ENCODE results near the gene EHD1.

EHD1 gene

DNA sequence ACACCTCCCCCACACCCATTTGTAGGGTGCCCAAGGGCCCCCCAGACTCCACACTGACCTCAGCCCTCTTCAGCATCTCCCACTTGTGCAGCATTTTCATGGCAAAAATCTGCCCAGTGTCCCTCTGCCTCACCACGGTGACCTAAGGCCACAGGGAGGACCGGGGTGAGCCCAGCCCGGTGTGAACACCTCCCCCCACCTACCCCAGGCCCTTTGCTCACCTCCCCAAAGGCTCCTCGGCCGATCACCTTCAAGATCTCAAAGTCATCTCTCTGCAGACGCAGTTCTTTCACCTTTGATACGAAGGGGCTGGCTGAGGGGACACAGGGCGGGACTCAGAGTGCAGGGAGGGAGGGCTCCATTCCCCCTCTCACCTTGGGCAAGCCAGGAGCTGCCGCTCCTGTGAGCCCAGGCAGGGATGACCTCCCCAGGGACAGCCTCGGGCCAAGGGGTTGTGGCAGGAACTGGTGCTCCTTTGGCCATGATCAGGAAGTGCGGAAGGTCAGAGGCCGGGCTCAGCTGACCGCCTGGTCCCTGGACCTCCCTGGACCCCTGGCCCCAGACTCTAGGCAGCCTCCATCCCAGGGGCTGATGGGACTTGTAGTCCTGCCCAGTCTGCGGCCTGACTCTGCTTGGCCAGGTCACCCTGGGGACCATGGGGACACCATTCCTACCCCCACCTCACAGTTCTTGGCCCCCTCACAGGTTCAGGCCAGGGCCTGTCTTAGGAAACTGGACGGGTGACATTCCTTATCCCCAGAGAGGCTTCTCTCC, 36.6 kb downstream of the EHD1 start:
- no peak for DNase-seq

DNA sequence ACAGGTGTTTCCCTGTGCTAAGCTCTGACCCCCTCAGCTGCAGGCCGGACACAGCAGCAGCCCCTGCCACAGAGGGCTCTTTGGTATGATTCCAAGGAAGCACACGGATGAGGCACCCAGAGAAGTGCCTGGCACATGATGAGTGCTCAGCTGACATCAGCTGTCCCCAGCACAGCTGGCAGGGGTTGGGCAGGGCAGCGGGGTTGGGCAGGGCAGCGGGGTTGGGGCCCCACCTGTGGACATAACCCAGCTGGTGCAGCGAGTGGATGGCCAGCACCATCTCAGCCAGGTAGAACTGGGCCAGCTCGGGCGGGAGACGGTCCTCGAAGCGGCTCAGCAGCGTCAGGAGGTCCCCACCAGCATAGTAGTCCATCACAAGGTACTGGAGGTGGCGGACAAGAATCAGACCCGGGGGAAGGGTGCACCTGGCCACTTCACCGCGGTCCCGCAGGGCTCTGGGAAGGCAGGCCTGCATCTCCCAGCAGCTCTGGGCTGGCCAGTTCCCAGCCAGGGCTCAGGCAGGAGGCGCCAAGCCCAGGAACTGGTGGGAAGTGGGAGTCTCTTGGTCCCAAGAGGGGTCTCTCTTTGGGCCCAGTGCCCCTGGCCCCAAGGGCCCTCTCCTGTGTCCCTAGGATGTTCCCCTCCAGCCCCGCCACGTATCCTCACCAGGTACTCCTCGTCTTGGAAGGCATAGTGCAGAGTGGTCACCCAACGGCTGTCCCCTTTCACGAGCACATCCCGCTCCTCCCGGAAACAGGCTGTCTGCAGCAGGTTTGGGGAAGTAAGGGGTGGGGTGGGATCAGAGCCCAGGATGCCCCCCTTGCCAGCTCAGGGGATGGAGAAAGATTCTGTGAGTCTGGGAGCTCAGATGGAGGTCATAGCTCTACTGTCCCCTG, 38.3 kb downstream of the EHD1 start:
- DNase-seq = no peak

DNA sequence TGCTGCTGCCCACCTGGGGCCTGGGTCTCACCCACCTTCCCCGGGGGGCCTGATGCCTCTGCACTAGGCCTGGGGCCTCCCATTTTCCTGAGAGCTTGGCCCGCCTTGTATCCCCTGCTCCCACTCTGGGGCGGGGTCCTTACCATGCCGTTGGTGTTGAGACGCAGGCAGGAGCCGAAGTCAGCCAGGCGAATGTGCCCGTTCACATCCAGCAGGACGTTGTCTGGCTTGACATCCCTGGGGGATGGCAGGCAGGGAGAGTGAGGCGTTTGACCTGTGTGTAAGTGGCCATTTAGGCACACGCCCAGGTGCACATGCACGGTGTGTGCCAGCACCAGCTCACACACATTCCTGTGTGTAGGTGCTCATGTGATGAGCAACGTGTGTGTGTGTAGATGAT, 39.1 kb downstream of the EHD1 start:
- no peak for DNase-seq

DNA sequence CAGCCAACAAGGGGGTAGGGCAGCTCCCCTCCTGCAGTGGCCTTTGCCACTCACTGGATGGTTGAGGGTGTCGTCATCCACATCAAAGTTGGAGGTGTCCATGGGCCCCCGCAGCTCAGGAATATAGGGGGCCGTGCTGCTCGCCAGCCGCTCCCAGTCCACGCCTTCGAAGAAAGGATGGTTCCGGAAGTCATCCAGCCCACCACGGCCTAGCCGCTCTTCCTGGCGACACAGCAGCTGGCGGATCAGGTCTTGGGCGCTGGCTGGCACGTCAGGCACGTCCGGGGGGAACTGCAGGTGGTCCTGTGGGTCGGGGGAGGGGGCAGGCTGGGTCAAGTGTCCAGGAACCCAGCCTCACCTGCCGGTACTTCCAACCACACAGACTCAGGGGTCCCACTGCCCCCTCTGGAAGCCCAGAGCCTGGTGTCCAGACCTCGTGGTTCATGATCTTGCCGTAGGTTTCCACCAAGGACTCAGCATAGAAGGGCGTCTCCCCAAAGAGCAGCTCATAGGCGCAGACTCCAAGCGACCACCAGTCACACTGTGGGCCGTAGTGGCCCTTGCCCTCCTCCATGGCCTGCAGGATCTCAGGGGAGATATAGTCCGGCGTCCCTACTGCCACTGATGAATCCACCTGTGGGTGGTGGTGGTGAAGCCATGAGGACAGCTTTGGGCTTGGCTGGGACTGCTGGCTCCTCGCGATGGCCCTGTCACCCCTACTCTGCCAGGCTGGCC, 39.7 kb downstream of the EHD1 start:
- no peak for DNase-seq

DNA sequence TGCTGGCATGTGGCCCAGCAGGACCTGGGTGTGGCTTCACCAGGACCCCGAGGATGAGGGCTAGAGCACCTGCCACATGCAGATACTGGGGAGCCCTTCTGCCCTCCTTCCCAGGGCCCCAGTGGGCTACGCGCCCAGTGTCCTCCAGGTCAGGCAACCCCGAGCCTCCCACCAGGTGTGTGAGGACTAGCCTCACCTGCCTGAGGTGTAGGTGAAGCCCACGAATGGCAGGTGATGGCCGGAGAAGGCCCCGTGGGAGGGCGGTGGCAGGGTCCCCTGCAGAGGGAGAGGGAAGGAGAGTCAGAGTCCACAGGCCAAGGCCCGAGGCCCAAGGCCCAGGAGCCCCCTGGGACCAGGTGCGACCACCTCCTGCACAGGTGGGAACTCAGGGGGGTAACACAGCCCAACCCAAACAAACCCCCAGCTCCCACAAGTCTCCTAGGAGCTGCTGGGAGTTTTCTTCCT, 40.5 kb downstream of the EHD1 start:
- DNase-seq = no peak

DNA sequence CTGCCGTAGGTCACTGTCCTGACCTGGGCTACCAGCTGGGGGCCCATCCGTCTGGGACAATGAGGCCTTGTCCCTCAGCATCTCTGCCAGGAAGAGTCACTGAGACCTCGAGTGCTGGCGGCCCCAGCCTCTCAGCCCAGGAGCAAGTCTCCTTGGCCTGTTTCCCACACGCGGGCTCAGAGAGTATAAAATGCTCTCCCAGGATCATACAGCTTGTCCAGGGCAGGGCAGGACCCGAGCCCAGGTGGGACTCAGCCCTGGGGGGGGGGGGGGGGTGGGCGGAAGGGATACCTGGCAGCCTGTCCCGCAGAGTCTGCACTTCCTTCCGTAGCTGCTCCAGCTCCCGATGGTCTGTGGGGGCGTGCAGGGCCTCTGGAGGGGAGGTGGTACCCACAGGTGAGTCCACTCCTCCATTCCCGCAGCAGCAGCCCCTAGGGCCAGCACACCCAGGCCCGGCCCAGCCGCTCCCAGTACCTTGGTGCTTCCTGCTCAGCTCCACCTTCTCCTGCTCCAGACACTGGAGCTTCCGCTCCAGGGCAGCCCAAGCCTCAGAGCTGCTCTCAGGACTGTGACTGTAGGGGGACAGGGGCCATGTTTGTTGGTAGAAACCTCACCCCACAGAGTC, 41.9 kb downstream of the EHD1 start:
- no peak for DNase-seq

DNA sequence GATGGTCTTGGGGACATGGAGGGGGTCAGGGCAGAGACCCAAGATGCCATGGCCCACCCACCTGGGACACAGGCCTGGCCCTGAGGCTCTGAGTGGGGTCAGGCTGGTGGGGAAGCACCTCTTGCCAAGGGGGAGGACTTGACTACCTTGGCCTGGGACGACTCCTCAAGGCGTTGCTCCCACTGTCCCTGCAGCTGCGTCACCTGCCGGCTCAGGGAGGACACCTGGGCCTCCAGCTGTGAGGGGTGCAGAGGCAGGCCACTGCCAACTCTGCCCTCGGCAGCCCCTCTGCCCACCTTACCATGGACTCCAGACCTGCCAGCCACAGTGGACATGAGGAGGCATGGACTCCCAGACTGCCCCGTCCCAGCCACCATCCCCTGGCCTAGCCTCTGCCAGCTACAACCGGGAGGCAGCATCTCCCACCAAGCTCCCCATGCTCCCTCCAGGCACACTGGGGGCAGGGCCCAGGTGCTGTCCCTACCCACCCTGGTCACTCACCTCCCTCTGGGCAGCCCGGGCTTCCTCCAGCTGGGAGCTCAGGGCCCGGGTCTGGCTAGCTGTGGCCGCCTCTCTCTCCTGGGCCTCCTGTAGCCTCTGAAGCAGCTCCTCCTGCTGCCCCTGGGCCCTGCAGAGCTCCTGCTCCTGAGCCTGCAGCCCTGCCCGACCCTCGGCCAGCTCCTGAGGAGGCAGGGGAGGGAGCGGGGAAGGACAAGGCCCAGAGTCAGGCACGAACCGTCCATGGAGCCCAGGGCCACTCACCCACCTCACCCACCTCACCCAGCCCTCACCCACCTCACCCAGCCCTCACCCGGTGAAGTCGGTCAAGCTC, 42.6 kb downstream of the EHD1 start:
- no peak for DNase-seq

DNA sequence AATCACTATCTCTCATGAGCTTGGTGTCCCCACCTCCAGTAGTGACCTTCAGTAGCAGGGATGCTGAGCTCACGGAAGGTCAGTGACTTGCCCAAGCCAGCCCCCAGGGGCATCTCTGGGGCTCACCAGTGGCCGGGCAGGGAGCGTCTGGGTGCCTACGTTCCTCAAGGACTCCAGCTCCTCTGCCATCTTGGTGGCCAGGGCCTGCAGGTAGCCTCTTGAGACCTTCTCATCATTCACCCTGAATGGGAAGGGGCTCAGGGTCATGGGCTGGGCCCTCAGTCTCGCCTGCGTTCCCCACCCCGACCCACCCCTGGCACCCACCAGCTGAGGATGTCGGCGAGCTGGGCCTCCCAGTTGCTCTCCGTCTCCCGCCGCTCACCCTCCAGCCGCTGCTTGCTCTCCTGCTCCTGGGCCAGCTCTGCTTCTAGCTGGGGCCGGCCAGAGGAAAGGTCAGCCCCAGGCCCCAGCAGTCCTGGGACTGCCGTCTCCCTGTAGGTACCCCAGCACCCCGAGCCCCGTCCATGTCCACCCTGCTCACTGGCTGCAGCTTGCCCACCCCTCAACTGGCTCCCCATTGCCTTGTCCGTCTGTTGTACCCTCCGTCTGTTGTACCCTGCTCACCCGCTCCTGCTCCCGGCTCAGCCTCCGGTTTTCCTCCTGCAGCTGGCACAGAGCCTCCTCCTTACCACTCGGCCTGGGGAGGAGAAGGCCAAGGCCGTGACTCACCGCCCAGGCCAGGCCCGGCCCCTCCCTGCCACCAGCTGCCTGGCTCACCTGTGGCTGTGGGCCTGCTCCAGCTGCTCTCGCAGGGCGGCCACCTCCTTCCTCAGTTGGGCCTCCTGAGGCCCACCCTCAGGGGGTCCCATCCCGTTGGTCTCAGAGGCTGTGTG, 43.5 kb downstream of the EHD1 start:
- no peak for DNase-seq

DNA sequence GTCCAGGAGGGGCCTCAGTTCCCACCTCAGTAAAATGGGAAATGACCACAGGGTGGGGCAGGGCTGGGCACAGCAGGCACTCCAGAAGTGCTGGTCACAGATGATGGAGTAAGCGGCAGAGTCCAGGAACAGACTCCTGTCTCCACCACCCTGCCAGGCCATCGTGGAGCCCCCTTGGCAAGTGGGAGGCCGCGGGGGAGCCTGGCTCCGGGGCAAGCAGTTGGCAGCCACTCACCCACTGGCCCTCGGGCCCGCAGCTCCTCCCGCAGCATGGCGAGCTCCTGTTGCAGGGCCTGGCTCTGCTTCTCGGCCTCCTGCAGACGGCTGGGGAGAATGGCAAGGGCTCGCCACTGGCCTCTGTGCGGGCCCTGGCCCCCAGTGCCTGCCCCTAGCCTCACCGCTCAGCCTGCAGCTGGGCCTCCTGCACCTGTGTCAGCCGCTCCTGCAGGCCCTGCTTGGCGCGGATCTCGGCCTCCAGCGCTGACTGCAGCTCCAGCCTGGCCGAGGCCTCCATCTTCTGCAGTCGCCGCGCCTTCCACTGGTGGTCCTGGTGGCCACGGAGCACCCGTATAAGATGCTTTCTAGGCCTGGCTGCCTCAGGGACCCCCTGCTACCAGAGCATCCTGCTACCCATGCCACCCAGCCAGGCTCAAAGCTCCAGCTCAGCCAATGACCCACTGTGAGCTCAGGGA, 44.2 kb downstream of the EHD1 start:
- no peak for DNase-seq

DNA sequence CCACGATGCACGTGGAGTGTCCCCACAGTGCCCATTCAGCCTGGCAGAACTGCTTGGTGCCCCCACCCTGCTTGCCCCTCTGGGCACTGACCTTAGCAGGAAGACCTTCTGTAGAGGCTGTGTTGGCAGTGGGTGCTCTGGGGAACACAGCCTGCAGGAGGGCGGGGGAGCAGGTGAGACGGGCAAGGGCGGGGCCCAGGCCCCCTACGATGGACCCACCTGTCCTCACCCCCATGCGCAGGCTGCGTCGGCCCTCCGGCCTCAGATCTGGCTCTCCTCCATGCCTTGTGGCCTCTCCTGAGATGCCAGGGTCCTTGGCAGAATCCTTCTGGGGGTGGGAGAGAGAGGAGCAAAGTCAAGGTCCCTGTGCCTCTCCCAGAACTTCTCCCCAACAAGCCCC, 44.9 kb downstream of the EHD1 start:
- DNase-seq = no peak

DNA sequence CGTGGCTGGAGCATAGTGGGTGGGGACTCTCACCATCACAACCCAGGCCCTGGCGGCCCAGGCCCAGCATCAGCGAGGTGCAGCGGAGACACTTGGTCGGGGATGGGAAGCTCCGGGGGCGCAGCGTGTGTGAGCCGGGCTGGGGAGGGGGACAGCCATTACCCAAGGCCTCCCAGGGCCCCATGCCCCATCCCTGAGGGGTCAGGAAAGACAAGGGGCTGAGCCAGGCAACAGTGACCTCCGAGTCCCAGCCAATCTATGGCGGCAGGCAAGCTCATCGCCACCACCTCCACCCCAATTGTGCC, 45.3 kb downstream of the EHD1 start:
- DNase-seq = no peak

DNA sequence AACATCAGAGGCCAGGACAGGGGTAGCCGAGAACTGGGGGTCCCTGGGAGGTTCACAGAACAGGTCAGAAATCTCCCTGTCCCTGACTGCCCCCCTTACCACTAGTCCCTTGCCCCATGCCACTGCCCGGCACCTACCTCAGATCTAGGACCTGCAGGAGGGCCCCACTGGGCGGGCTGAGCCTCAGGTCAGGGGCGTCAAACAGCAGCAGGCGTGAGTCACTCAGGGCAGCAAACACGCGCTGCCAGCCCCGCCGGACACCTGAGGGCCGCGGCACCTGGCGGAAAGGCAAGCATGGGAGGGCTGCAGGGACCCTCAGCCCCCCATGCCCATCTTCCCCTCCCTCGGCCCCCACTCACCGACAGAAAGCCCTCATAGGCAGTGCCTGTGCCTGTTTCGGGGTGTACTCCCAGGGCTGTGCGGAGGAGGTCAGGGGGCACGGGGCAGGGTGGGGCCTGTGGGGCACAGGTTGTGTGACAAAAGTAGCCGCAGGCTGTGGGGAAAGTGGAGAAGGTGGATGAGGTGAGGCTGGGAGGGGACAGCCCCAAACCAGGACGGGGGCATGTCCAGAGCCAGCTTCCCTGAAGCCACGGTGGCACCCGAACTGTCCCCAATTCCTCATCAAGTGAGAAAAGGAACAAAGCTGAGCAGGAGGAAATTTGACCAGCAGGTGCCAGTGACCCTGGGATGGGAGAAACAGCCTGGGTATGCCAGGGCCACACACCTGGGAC, 45.8 kb downstream of the EHD1 start:
- no peak for DNase-seq

DNA sequence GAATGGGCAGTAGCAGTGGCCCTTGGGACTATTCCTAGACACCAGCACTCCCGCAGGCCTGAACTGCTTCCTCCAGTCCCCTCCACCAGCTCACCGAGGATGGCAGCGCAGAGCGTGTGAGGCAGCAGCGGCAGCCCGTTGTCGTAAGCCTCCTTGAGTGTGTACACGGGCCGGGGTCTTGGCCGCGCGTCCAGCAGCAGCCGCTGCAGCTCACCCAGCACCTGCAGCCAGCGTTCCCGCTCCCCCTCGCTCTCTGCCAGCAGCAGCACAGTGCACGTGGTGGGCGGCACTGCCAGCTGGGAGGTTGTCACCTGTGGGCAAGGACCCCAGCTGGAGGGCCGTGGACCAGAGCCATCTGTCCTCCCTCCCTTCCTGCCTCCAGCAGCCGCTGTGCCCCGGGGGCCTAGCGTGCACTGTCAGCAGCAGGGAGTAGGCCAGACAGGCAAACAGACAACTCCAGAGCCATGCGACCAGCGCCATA, 47.0 kb downstream of the EHD1 start:
- DNase-seq = no peak

DNA sequence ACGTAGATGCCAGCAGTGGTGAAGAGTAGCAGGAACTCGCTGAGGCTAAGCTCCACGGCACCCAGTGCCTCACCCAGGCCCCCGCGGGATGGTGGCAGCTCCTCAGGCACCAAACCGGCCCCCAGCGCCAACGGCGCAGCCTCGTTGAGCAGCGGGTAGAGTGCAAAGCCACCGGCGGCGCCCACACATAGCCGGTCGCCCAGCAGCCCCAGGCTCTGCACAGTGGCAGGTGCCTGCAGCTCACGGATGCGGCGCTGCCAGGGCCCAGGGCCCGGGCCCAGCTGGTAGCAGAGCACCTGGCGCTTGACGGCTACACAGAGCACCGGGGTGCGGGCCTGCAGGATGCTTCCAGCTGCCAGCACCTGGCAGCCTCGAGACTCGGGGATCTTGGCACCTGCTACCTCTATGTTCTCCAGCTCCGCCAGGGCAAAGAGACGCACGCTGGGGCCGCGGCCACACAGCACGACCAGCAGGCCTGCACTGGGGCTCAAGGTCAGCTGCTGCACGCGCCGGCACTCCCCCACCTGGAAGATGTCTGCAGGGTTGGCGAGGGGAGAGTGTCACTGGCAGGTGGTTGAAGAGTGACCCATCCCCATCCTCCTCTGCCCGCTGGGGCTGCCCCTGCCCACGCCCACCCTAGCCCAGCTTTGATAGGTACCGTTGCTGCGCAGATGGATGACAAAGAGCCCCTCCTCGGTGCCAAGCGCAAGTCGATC, 48.7 kb downstream of the EHD1 start:
- DNase-seq = no peak

DNA sequence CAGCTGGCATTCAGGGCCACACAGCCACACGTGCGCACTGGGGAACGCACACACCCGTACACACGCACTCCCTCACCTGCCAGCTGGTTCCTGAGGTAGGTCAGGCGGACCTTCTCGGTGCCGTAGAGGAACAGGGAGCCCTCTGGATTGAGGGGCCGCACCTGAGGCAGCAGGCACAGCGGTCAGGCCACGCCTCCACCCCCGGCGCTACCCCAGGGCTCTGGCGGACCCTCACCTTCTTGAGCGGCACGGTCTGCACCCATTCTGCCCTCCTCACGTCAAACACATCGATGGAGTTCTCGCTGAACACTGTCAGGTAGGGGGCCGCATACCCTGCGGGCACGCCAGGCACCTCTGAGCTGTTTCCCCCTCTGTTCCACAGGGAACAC, 51.0 kb downstream of the EHD1 start:
- DNase-seq = no peak

DNA sequence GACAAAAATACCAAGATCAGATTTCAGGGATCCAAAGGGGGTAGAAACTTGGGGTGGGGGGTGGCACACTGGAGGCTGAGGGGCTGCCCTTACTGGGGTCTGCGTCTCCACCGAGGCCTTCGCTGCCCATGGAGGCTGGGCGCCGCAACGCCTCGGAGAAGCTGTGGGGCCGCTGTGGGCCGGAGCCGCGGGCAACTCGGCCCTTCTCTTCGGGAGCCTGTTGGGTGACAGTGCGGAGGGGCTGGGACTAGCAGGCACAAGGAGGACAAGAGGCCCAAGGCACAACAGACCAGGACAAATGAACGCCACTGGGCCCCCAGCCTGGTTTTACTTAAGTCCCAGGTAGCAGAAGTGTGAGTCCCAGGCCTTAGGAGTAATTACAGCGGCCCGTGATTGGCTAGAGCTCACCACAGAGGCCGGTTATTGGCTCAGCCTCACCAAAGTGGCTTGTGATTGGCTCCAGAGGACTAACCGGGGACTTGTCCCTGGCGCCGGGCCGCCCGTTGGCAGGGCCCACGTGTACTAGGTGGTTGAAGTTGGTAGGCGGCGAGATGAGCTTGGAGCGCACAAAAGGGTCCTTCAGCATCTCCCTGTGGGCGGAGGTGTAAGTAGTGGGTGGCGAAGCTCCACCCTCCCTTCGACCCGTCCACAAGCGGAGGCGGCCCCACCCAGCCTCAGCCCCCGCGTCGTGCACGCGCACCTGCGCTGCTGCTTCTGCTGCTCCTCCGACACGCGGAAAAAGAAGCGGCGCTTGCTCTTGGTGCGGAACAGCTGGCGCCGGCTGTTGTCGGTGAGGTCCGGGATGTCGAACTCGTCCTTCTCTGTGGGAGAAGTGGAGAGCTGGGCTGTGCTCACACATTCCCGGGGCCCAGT, 51.6 kb downstream of the EHD1 start:
- DNase-seq = no peak

DNA sequence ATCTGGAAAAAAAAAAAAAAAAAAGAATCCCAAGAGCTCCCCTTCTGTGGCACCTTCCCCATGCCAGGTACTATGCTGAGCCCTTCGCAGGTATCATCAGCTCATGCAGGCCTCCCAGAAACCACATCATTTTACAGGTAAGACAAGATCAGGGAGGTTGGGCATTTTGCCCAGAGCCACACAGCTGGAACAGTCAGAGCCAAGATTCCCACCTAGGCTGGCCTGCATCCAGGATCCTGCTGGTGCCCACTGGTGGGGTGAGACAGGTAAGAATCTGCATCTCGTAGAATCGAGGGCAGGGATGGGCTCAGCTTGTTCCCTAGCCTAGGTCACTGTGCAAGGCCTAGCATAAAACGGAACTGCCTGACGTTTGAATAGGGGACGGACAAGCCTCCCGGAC, 52.4 kb downstream of the EHD1 start:
- no peak for DNase-seq

DNA sequence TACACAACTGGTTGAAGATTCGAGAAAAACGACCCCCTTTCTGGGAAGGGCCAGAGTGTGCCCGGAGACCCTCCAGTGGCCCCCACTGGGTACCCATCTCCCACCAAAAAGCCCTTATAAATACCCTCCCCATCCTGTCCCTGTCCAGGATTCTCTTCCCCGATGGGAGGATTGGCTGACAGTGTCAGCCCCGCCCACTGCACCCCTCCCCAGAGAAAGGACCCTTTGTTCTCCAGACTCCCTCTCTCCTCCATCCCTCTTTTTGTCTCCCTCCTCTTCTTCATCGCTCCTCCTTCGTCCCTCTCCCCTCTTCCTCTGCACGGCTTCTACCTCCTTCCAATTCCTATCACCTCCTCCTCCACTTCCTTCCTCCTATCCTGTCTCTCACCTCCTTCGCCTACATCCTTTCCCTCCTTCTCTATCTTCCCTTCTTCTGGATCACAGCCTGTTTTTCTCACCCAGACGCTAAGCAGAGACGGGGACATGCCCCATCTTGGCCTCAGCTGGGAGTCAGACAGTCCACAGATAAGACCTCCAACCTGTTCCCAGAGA, 54.8 kb downstream of the EHD1 start:
- no peak for DNase-seq
